A204.1 (cell line): ENCODE results near the gene PRR7.

Source experiments
- FAIRE-seq: peaks from 2 replicates; lab custom pipeline; 2012; peaks lifted over from hg19 to GRCh38; lab: Jason Lieb, UNC

PRR7 gene

GRCh38 chr5:177499842-177500241, 53.2 kb downstream of the PRR7 start:
- no peak for FAIRE-seq

GRCh38 chr5:177500685-177501522, 54.3 kb downstream of the PRR7 start:
- FAIRE-seq, result no peak

GRCh38 chr5:177501874-177502678, 55.5 kb downstream of the PRR7 start:
- no peak for FAIRE-seq

- no peak for FAIRE-seq
These were observed 56.3 kb downstream of the PRR7 start for GRCh38 chr5:177502886-177503285.

GRCh38 chr5:177503351-177504085, 56.9 kb downstream of the PRR7 start:
- no peak for FAIRE-seq

GRCh38 chr5:177504086-177505056, 57.8 kb downstream of the PRR7 start:
- FAIRE-seq, result no peak

- FAIRE-seq, result no peak
These were observed 58.5 kb downstream of the PRR7 start for GRCh38 chr5:177505075-177505474.
